ENCODE measurements around the gene NKX2-8.

The NKX2-8 gene

DNA sequence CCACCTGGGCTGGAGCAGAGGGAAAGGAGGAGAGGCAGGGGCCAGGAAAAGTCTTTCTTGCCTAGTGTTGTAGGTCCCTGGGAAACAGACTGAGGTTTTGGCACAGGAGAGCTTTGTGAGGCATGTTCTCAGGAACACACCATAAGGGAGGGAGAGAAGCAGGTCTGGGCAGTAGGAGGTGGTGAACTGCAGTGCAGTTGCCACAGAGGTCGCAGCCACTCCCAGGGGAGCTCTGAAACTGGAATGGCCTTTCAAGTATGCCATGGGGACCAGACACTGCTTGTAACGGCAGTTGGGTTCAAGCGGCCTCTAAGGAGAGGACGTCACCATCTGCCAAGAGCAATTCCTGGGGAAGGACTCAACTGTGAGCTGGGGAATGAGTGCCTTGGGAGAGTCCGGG is 35.4 kb upstream of the NKX2-8 start:
- Histone ChIP-seq H3K4me3 (ENCODE audit: low read length) (no peak overlapping the region), H3K36me3 (replicated peaks; ENCODE audit: low read depth, low read length) (no peaks in the 10 kb centered on the region), H3K9ac (ENCODE audit: low read length) (no peak overlapping the region), H3K9me3 (ENCODE audit: insufficient read depth, low read length) (peaks cover 5% of the 10 kb centered on the region; the same call in 1 of the 2 replicates), H3K4me2 (ENCODE audit: low read length) (no peak overlapping the region), H3K4me1 (ENCODE audit: low read length) (no peaks in the 10 kb centered on the region), H4K20me1 (ENCODE audit: insufficient read depth, low read length) (no peaks in the 10 kb centered on the region), H3K27ac (ENCODE audit: low read length) (no peak overlapping the region), H2AFZ (ENCODE audit: low read depth, low read length) (no peak overlapping the region), H3K79me2 (ENCODE audit: low read length) (no peaks in the 10 kb centered on the region), H3K27me3 (ENCODE audit: low read depth, low read length) (no peaks in the 10 kb centered on the region)
- TF ChIP-seq, protein P1, sequence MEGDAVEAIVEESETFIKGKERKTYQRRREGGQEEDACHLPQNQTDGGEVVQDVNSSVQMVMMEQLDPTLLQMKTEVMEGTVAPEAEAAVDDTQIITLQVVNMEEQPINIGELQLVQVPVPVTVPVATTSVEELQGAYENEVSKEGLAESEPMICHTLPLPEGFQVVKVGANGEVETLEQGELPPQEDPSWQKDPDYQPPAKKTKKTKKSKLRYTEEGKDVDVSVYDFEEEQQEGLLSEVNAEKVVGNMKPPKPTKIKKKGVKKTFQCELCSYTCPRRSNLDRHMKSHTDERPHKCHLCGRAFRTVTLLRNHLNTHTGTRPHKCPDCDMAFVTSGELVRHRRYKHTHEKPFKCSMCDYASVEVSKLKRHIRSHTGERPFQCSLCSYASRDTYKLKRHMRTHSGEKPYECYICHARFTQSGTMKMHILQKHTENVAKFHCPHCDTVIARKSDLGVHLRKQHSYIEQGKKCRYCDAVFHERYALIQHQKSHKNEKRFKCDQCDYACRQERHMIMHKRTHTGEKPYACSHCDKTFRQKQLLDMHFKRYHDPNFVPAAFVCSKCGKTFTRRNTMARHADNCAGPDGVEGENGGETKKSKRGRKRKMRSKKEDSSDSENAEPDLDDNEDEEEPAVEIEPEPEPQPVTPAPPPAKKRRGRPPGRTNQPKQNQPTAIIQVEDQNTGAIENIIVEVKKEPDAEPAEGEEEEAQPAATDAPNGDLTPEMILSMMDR (IDR thresholded peaks at IDR 0.05; ENCODE audit: low read depth, low read length), result no peak
- TF ChIP-seq EZH2phosphoT487 (IDR thresholded peaks at IDR 0.05; ENCODE audit: low read depth), result no peak

DNA sequence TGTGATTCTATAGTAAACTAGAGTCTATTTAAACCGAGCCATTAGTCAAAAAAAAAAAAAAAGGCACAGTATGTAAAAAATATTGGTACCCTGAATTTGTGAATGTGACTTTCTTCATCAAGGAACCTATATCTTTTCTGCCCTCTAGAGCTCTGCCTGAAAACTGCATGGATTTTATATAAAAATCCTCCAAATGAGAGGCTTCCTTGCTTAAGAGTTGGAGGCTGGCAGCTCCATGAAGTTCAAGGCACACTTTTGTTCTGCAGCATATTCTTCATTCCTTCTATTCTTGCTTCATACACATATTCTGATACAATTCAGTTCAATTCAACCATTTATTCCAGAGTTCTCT is 23.1 kb upstream of the NKX2-8 start:
- H3K4me3 ChIP-seq (ENCODE audit: low read length), result peak overlapping the region; percentile 48; the same call in 1 of the 2 replicates
- no peaks in the 10 kb centered on the region for H3K79me2 ChIP-seq (ENCODE audit: low read length)
- TF ChIP-seq EZH2phosphoT487 (IDR thresholded peaks at IDR 0.05; ENCODE audit: low read depth), result no peak
- TF ChIP-seq, protein P1 (IDR thresholded peaks at IDR 0.05; ENCODE audit: low read depth, low read length), result 0 out of 2 replicates have a peak, but pooled peaks have one; percentile 6
- H3K27ac ChIP-seq (ENCODE audit: low read length), result no peak overlapping the region
- H2AFZ ChIP-seq (ENCODE audit: low read depth, low read length), result no peak overlapping the region
- H3K27me3 ChIP-seq (ENCODE audit: low read depth, low read length), result peaks cover 5% of the 10 kb centered on the region; the same call in 1 of the 2 replicates
- no peak overlapping the region for H3K9ac ChIP-seq (ENCODE audit: low read length)
- no peaks in the 10 kb centered on the region for H3K9me3 ChIP-seq (ENCODE audit: insufficient read depth, low read length)
- no peaks in the 10 kb centered on the region for H3K36me3 ChIP-seq (replicated peaks; ENCODE audit: low read depth, low read length)
- peak overlapping the region; percentile 59 for H3K4me2 ChIP-seq (ENCODE audit: low read length)
- peaks cover 3% of the 10 kb centered on the region; the same call in 1 of the 2 replicates for H3K4me1 ChIP-seq (ENCODE audit: low read length)
- no peaks in the 10 kb centered on the region for H4K20me1 ChIP-seq (ENCODE audit: insufficient read depth, low read length)

DNA sequence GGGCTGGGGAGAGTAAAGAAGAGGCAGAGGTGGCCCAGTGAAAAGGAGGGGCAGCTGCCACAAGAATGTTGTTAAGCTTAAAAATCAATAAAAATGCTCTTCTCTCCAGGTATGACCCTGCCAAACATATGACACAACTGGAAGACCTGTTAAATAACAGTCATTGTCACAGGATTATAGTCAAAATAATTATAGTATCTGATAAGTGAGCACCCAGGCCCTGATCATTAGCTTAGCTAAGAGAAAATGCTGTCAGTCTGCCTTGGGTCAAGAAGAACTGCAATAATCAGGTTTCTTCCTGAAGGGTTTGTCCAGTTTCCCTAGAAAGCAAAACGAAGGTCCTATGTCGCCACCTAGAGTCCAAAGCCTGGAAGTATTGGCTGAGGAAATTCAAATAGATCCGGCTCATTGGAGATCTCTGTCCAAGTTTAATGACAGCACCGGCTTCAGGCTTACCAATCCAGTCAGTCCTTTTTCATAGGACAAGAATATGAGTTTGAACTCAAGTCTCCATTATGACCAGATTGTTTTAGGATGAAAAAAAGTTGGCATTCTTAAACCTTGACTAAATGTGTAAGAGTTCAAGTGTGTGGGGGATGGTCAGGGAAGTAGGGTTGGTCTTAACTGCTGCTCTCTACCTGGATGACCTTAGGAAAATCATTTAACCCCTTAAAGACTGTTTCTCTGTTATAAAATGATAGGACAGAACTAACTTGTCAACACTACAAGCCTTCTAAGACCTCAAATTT is 22.5 kb upstream of the NKX2-8 start:
- H3K27me3 ChIP-seq (ENCODE audit: low read depth, low read length), result peaks cover 5% of the 10 kb centered on the region; the same call in 1 of the 2 replicates
- no peaks in the 10 kb centered on the region for H4K20me1 ChIP-seq (ENCODE audit: insufficient read depth, low read length)
- TF ChIP-seq, protein P1 (IDR thresholded peaks at IDR 0.05; ENCODE audit: low read depth, low read length), result peak; percentile 80
- TF ChIP-seq EZH2phosphoT487 (IDR thresholded peaks at IDR 0.05; ENCODE audit: low read depth), result no peak
- peaks cover 3% of the 10 kb centered on the region; the same call in 1 of the 2 replicates for H3K4me1 ChIP-seq (ENCODE audit: low read length)
- H2AFZ ChIP-seq (ENCODE audit: low read depth, low read length), result 0 out of 2 replicates have a peak overlapping the region, but pooled peaks have one; percentile 14
- H3K9ac ChIP-seq (ENCODE audit: low read length), result no peak overlapping the region
- H3K4me3 ChIP-seq (ENCODE audit: low read length), result peak overlapping the region; percentile 48
- no peaks in the 10 kb centered on the region for H3K9me3 ChIP-seq (ENCODE audit: insufficient read depth, low read length)
- H3K27ac ChIP-seq (ENCODE audit: low read length), result no peak overlapping the region
- no peaks in the 10 kb centered on the region for H3K36me3 ChIP-seq (replicated peaks; ENCODE audit: low read depth, low read length)
- H3K79me2 ChIP-seq (ENCODE audit: low read length), result no peaks in the 10 kb centered on the region
- H3K4me2 ChIP-seq (ENCODE audit: low read length), result peak overlapping the region; percentile 59

GRCh38 chr14:36600431-36600830 is 18.0 kb upstream of the NKX2-8 start:
- Histone ChIP-seq H4K20me1 (ENCODE audit: insufficient read depth, low read length) (no peaks in the 10 kb centered on the region), H3K9me3 (ENCODE audit: insufficient read depth, low read length) (no peaks in the 10 kb centered on the region), H2AFZ (ENCODE audit: low read depth, low read length) (no peak overlapping the region), H3K36me3 (replicated peaks; ENCODE audit: low read depth, low read length) (no peaks in the 10 kb centered on the region), H3K9ac (ENCODE audit: low read length) (no peak overlapping the region), H3K27me3 (ENCODE audit: low read depth, low read length) (peaks cover 13% of the 10 kb centered on the region), H3K79me2 (ENCODE audit: low read length) (no peaks in the 10 kb centered on the region), H3K27ac (ENCODE audit: low read length) (no peak overlapping the region), H3K4me3 (ENCODE audit: low read length) (no peak overlapping the region), H3K4me2 (ENCODE audit: low read length) (no peak overlapping the region), H3K4me1 (ENCODE audit: low read length) (peaks cover 3% of the 10 kb centered on the region; the same call in 1 of the 2 replicates)
- TF ChIP-seq EZH2phosphoT487 (IDR thresholded peaks at IDR 0.05; ENCODE audit: low read depth), result no peak
- TF ChIP-seq, protein P1 (IDR thresholded peaks at IDR 0.05; ENCODE audit: low read depth, low read length), result no peak
